PFSK-1 (cell line): ENCODE results near the gene RNF220.

Source experiments
- FOXP2 ChIP-seq: optimal IDR thresholded peaks from 2 replicates; pipeline ENCODE3; 2011; ENCODE audit warnings: borderline replicate concordance, control low read depth, inconsistent platforms; ENCODE audit not compliant: insufficient read depth; ENCODE audit errors: extremely low read length, extremely low read depth
- POLR2AphosphoS5 ChIP-seq: IDR thresholded peaks from 2 replicates; pipeline ENCODE4 v1.6.1; 2012; ENCODE audit warnings: low read depth, mild to moderate bottlenecking, control low read depth, low read length, moderate library complexity
- REST ChIP-seq, 2 experiments: IDR thresholded peaks; 2 replicates each; pipeline versions ENCODE4 v1.6.1 to v1.8.0; 2011 to 2012; ENCODE audit warnings: low read depth in 2 of 2, low read length in 2 of 2, control low read depth in 1 of 2, inconsistent platforms in 1 of 2, mild to moderate bottlenecking in 1 of 2, moderate library complexity in 1 of 2; ENCODE audit not compliant: insufficient read depth in 1 of 2
- SIN3A ChIP-seq: IDR thresholded peaks from 2 replicates; pipeline ENCODE4 v1.6.1; 2012; ENCODE audit warnings: mild to moderate bottlenecking, low read length, moderate library complexity, borderline replicate concordance; ENCODE audit not compliant: insufficient read depth
- TAF1 ChIP-seq: IDR thresholded peaks from 2 replicates; pipeline ENCODE4 v1.6.1; 2012; ENCODE audit warnings: low read length, control low read depth, borderline replicate concordance; ENCODE audit not compliant: insufficient read depth

- TF ChIP-seq REST (IDR thresholded peaks at IDR 0.05; ENCODE audit: insufficient read depth in 1 of 2, low read depth in 2 of 2, low read length in 2 of 2) (no peak), SIN3A (no peak), POLR2AphosphoS5 (no peak), TAF1 (no peak), FOXP2 (no peak)
Observed at GRCh38 chr1:44611419-44611818, 206.4 kb downstream of the RNF220 start.
